ENCODE results near the gene AMOTL2. TPM values are rescaled to one million over a fixed set of nuclear protein-coding genes. Genes with fewer than 3 reads are reported as not detected.

The AMOTL2 gene
- total and polyA plus RNA-seq, 9 of the 15 experiments (the other 6 are each of a cell fraction or from before 2014, with no cell fraction given): 0.12 to 0.31 TPM; not detected in 7

- no peaks in the 10 kb centered on the region for H3K4me1 ChIP-seq (replicated peaks in 1 of 2; ENCODE audit: control insufficient read depth in 2 of 2, insufficient read depth in 2 of 2, low read length in 2 of 2)
- H3K27ac ChIP-seq (ENCODE audit: extremely low read depth, low read depth, low read length): no peak overlapping the region
- WGBS (ENCODE audit: insufficient coverage, low coverage, missing lambda C conversion rate): 0% methylated on average over 4 of the region's 5 CpGs
- BruUV-seq (replicated peaks): no TSS peak
- in situ Hi-C loops (cut with MboI): no loop called here
- peaks cover 0 to 14% of the 10 kb centered on the region in 2 experiments; a peak in 1 of 5 replicates for H3K27me3 ChIP-seq (ENCODE audit: control insufficient read depth in 2 of 2, insufficient read depth in 2 of 2, low read length in 2 of 2)
- no peaks in the 10 kb centered on the region for H3K36me3 ChIP-seq (ENCODE audit: control insufficient read depth, insufficient read depth, low read length)
- FAIRE-seq: no peak
- H3K4me3 ChIP-seq: no peak overlapping the region
- DNase-seq (ENCODE audit: extremely low read depth in 1 of 4, low spot score in 3 of 4): no peak
- H3K9me3 ChIP-seq (replicated peaks; ENCODE audit: control insufficient read depth, insufficient read depth, low read depth, low read length): no peaks in the 10 kb centered on the region
- no peaks in the 10 kb centered on the region for H3K79me2 ChIP-seq (ENCODE audit: control insufficient read depth, insufficient read depth, low read length)
- ChIA-PET POLR2A (interaction anchor here (0.7 to 0.9 kb wide), 2 partner anchors 8 to 54 kb away, joined by 3 read pairs; no protein-coding TSS in a partner anchor), CTCF (ENCODE audit: low intra/inter-chr PET ratio) (no interaction called here)
- no peak for ATAC-seq
- no peak overlapping the region for H2AFZ ChIP-seq (ENCODE audit: low read depth, low read length)
- no peak overlapping the region for H3K9ac ChIP-seq (ENCODE audit: insufficient read depth in 1 of 2, low read depth in 2 of 2, low read length in 2 of 2)
- no peaks in the 10 kb centered on the region for H3K9me1 ChIP-seq (ENCODE audit: control insufficient read depth, insufficient read depth, low read length)
- no peak overlapping the region for H3K4me2 ChIP-seq (ENCODE audit: insufficient read depth, low read length)
- no peaks in the 10 kb centered on the region for H4K20me1 ChIP-seq (replicated peaks; ENCODE audit: control insufficient read depth, insufficient read depth, low read length)
- intact Hi-C loops (cut with micrococcal nuclease): no loop called here
- TF ChIP-seq TFAM (CRISPR knock-in tag; conservative IDR thresholded peaks at IDR 0.05) (no peak), SFPQ (IDR thresholded peaks at IDR 0.05; ENCODE audit: low read depth, low read length) (no peak), ZNF12 (CRISPR knock-in tag; IDR thresholded peaks at IDR 0.05) (no peak), ZNF398 (CRISPR knock-in tag; IDR thresholded peaks at IDR 0.05) (no peak), HMGN3 (IDR thresholded peaks at IDR 0.05; ENCODE audit: borderline replicate concordance, extremely low read depth, insufficient read length, low read depth, low read length) (no peak), SRSF1 (IDR thresholded peaks at IDR 0.05; ENCODE audit: low read depth, low read length) (no peak), MAFG (tag; conservative IDR thresholded peaks at IDR 0.05) (no peak), TRIM25 (IDR thresholded peaks at IDR 0.05; ENCODE audit: borderline replicate concordance) (no peak), SMARCC2 (IDR thresholded peaks at IDR 0.05; ENCODE audit: low read depth) (no peak), CBX5 (IDR thresholded peaks at IDR 0.05; ENCODE audit: borderline replicate concordance, low read depth) (no peak), ZBTB9 (CRISPR knock-in tag; IDR thresholded peaks at IDR 0.05) (no peak), NR2C1 (IDR thresholded peaks at IDR 0.05) (no peak), NR2C1 (tag; IDR thresholded peaks at IDR 0.05) (no peak), TBL1XR1 (IDR thresholded peaks at IDR 0.05; ENCODE audit: low read length in 2 of 2) (no peak), MTF1 (CRISPR knock-in tag; IDR thresholded peaks at IDR 0.05; ENCODE audit: borderline replicate concordance) (no peak)
Observed at GRCh38 chr3:134338516-134339261, 35.6 kb downstream of the AMOTL2 start.

All from K562 (cell line).